Esophagus (tissue), 2 donors: ENCODE results near the gene CCHCR1. TPM values are rescaled to one million over a fixed set of nuclear protein-coding genes. Genes with fewer than 3 reads are reported as not detected.
"Not testable (repeated sequence)": the region's sequence is repeated elsewhere in the genome, so short reads cannot be mapped to it uniquely, and the experiment has no call there.

Experiments
- H3K27ac ChIP-seq, 2 donors: one replicate each; pipeline ENCODE4 v1.5.1; 2013; ENCODE audit warnings: low read depth in 2 of 2, mild to moderate bottlenecking in 2 of 2, inconsistent platforms in 1 of 2, low read length in 1 of 2, moderate library complexity in 1 of 2
- H3K27me3 ChIP-seq, 2 donors: one replicate each; pipeline ENCODE4 v1.6.1; 2013; ENCODE audit warnings: low read length in 2 of 2, control low read depth in 1 of 2, mild to moderate bottlenecking in 1 of 2; ENCODE audit not compliant: insufficient read depth in 2 of 2, control insufficient read depth in 1 of 2
- H3K36me3 ChIP-seq, 2 donors: one replicate each; pipeline ENCODE4 v1.6.1; 2013; ENCODE audit warnings: low read length in 1 of 2; ENCODE audit not compliant: control insufficient read depth in 2 of 2, insufficient read depth in 2 of 2
- H3K4me1 ChIP-seq, 2 donors: one replicate each; pipeline ENCODE4 v1.6.1; 2013; ENCODE audit warnings: low read length in 1 of 2; ENCODE audit not compliant: control insufficient read depth in 2 of 2, insufficient read depth in 2 of 2
- H3K4me3 ChIP-seq, 2 donors: one replicate each; pipeline ENCODE4 v1.5.1; 2013; ENCODE audit warnings: low read length in 2 of 2, mild to moderate bottlenecking in 2 of 2, low read depth in 1 of 2, moderate library complexity in 1 of 2
- H3K9me3 ChIP-seq, 2 donors: one replicate each; pipeline ENCODE4 v1.6.1; 2013; ENCODE audit warnings: mild to moderate bottlenecking in 2 of 2, low read depth in 1 of 2, low read length in 1 of 2, moderate library complexity in 1 of 2; ENCODE audit not compliant: control insufficient read depth in 2 of 2, insufficient read depth in 1 of 2
- WGBS, 2 donors: extraction: QIAGEN DNeasy Blood & Tissue Kit; methylation state at CpG; one replicate each; pipeline ENCODE4 v1.1.7; 2013; 5-methylcytosine and 5-hydroxymethylcytosine counted together
- polyA plus RNA-seq, 2 donors: library from polyadenylated mRNA; stranded (reverse); fragments of 200-250 nt; gene quantifications; one replicate each; pipeline ENCODE4 v1.2.3, GENCODE V29; 2013
- donor health status: healthy with polysubstance abuse.
- donor health status: Bipolar disorder and iron deficiency.

Gene CCHCR1
- polyA plus RNA-seq, 2 donors: 10.5 to 15.4 TPM

DNA sequence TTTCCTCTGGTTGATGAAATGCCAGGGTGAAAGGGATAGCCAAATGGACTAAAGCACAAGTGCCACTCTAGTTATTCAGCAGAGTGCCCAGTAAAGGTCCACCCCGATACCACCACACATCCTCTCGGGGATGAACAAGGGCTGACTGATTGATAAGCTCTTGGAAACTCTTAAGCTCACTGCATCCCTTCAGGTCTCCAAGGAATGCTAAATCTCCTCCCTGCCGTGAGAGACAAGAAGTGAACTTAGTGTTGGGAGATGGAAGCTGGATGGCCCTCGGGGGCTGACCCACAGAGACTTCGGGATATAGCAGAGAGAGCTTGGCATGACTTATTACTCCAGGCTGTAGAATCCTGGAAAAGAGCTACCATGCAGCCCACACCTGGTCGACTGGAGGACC lies 26.3 kb upstream of the CCHCR1 start:
- not testable (repeated sequence) for H3K36me3 ChIP-seq, H3K9me3 ChIP-seq, H3K4me3 ChIP-seq, H3K27me3 ChIP-seq, H3K27ac ChIP-seq, H3K4me1 ChIP-seq
- 62 to 64% methylated on average over 6 of the region's 6 CpGs for WGBS, 2 donors

DNA sequence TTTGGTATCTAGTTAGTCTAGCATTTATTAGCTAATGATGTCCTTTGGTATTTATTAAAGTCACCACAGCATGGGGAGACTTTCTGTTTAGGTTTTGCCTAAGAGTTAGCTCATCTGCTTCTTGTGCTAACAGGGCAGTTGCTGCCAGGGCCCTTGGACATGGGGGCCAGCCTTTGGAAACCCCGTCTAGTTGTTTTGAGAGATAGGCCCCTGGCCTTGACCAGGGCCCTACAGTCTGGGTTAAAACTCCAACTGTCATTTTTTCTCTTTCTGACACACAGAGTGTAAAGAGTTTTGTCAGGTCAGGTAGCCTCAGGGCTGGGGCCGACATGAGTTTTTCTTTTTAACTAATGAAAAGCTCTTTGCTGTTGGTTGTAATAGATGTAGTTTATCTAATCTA lies 25.7 kb upstream of the CCHCR1 start:
- H3K36me3 ChIP-seq, H3K4me3 ChIP-seq, H3K4me1 ChIP-seq, H3K27me3 ChIP-seq, H3K9me3 ChIP-seq, H3K27ac ChIP-seq: not testable (repeated sequence)
- WGBS, 2 donors: 56 to 78% methylated on average over 2 of the region's 2 CpGs

DNA sequence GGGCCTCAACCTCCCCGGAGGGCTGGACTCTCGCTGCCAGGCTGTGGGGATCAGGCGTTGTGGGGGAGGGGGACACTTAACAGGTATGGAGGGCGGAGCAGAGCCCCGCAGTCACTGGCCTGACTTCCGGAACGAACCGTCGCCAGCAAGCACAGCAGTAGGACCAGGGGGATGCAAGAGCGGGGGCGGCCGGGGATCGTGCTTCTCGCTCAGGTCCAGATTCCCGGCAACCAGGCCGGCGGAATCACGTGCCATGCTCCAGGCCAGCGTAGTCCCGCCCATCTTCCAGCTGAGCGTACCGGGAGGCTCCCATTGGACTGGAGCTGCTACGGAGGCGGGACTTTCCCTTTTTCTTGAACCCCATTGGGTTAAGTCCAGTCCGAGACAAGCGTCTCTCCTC lies 22.9 kb upstream of the CCHCR1 start:
- Histone ChIP-seq H3K36me3 (no peaks in the 10 kb centered on the region), H3K9me3 (no peaks in the 10 kb centered on the region), H3K4me3 (peak overlapping the region in 1 of 2 donors; percentile 39), H3K27ac (no peak overlapping the region), H3K27me3 (no peaks in the 10 kb centered on the region), H3K4me1 (peaks cover 0 to 5% of the 10 kb centered on the region in 2 donors)
- 70 to 71% methylated on average over 25 to 26 of the region's 26 CpGs for WGBS, 2 donors

DNA sequence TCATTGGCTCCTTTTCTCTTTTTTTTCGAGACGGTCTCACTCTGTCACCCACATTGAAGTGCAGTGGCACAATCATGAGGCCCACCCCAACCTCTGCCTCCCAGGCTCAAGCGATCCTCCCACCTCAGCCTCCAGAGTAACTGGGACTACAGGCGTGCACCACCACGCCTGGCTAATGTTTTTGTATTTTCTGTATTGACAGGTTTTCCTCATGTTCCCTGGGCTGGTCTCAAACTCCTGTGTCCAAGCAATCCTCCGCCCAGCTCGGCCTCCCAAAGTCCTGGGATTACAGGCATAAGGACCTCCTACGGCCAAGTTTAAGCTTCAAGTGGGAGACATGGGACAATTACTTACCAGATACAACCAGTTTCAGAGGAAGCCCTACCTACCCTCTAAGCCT lies 22.3 kb upstream of the CCHCR1 start:
- WGBS, 2 donors: 95 to 97% methylated on average over 8 of the region's 8 CpGs
- Histone ChIP-seq H3K36me3 (peaks cover 0 to 1% of the 10 kb centered on the region in 2 donors), H3K27ac (no peak overlapping the region), H3K4me1 (peaks cover 0 to 5% of the 10 kb centered on the region in 2 donors), H3K9me3 (no peaks in the 10 kb centered on the region), H3K4me3 (no peak overlapping the region), H3K27me3 (no peaks in the 10 kb centered on the region)

DNA sequence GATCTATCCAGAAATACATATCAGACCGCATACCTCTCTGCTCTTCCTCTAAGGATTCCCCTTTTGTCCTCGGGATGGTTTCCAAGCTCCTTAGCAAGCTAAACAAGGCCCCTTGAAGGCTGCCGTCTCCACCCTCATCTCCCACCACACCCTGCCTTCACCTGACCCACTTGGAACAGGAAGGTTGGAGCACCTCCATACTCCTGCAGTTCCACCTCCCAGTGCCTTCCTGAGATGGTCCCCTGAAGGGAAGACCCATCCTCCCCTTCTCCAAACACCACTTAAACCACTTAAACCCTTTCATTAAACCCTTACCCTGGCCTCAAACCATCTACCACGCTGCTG lies 21.4 kb upstream of the CCHCR1 start:
- Histone ChIP-seq H3K4me1 (peaks cover 0 to 5% of the 10 kb centered on the region in 2 donors), H3K27me3 (no peaks in the 10 kb centered on the region), H3K27ac (no peak overlapping the region), H3K36me3 (peaks cover 0 to 5% of the 10 kb centered on the region in 2 donors), H3K9me3 (no peaks in the 10 kb centered on the region), H3K4me3 (no peak overlapping the region)
- 58 to 73% methylated on average over 4 of the region's 4 CpGs for WGBS, 2 donors

DNA sequence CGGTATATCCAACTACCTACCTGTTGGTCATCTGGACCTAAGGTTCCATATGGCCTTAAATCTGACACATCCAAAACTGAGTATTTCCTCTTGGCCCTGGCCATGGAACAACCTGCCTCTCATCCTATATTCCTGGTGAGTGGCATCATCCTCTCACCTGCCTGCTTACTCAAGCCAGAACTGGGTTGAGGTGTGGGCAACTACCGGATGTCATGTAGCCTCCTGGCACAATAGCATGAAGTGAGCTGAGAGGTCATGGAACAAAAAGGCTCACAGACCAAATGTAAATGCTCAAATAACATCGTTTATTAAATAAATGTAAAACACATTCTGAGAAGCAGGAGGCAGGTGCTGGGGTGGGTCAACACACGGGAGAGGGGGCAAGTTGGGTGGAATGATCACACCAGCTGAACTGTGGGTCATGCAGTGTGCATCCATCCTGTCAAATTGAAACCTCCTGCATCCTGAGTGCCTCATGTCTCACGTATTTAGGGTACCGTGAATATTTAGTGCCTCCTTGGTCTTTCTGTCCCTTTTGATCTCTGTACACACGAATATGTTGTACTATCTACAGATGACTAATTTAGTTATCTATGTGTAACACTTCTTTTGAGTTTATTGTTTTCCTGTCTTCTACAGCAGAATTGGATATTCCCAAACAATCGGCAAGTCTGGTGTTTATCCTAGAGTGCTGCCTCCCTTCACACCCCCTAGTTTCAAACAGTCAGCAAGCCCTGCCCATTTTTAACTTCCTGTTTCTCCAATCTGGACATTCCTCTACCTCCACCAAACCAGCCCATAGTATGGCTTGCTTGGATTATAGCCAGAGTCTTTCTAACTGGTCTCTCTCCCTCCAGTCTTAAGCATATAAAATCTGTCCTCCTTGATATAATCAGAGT lies 20.8 kb upstream of the CCHCR1 start:
- Histone ChIP-seq H3K4me1 (peaks cover 0 to 5% of the 10 kb centered on the region in 2 donors), H3K4me3 (no peak overlapping the region), H3K27me3 (no peaks in the 10 kb centered on the region), H3K27ac (no peak overlapping the region), H3K9me3 (no peaks in the 10 kb centered on the region), H3K36me3 (peaks cover 0 to 5% of the 10 kb centered on the region in 2 donors)
- WGBS, 2 donors: 55 to 67% methylated on average over 8 of the region's 8 CpGs

DNA sequence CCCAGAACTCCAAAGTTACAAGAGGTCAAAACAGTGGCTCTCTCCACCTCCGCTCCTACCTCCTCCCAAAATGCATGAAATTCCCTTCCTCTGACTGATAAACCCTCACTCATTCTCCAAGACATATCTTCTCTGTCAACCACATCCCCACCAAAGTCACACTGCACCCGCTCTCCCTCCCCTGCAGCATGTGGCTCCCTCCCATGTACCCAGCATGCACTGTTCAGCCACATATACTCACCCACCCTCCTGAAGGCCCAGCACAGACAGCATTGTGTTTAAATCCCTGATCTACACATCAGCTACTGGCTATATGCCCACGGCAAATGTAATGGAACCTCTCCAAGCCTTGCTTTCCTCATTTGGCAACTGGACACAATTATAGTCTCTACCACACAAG lies 18.4 kb upstream of the CCHCR1 start:
- WGBS, 2 donors: 60 to 61% methylated on average over 3 of the region's 3 CpGs
- Histone ChIP-seq H3K4me3 (no peak overlapping the region), H3K27me3 (no peaks in the 10 kb centered on the region), H3K4me1 (peaks cover 0 to 5% of the 10 kb centered on the region in 2 donors), H3K9me3 (no peaks in the 10 kb centered on the region), H3K27ac (no peak overlapping the region), H3K36me3 (peaks cover 0 to 5% of the 10 kb centered on the region in 2 donors)

DNA sequence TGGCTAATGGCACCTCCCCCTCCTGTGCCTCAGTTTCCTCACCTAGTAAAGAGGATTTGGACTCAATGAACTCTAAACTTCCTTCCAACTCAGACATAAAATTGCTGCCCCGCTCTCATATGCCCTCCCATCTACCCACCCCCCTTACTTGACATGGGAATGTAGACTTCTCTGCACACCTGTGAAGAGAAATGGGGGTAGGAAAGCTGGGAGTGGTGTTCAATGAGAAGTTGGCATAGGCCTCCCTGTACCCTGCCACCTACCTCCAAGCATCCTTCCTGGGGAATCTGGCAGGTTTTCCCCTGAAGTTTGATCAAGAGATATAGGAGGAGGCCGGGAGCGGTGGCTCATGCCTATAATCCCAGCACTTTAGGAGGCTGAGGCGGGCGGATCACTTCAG lies 16.8 kb upstream of the CCHCR1 start:
- no peaks in the 10 kb centered on the region for H3K9me3 ChIP-seq
- H3K4me3 ChIP-seq: no peak overlapping the region
- H3K36me3 ChIP-seq: peaks cover 0 to 5% of the 10 kb centered on the region in 2 donors
- H3K4me1 ChIP-seq: peaks cover 0 to 5% of the 10 kb centered on the region in 2 donors
- no peaks in the 10 kb centered on the region for H3K27me3 ChIP-seq
- H3K27ac ChIP-seq: no peak overlapping the region
- 77 to 87% methylated on average over 4 to 5 of the region's 5 CpGs for WGBS, 2 donors

DNA sequence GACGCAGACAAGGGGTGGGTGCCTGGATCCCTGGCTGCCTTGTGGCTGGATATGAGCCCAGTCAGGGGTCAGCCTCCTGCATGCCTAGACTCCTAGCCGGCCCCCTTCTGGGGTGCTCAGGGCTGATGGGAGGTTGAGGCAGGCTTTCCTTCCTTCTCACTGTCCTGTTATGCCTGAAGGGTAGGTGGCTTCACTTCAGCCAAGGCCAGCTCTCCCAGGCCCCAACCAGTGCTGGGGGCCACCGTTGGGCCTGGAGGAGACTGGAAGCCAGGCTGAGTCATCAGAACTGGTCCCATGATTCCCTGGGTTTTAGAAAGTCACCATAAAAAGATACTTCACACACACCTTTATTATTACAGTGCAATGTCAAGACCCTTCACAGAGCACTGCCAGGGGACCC lies 15.8 kb upstream of the CCHCR1 start:
- Histone ChIP-seq H3K27ac (no peak overlapping the region), H3K27me3 (no peaks in the 10 kb centered on the region), H3K36me3 (peaks cover 0 to 5% of the 10 kb centered on the region in 2 donors), H3K9me3 (no peaks in the 10 kb centered on the region), H3K4me1 (peaks cover 0 to 2% of the 10 kb centered on the region in 2 donors), H3K4me3 (no peak overlapping the region)
- WGBS, 2 donors: 66 to 68% methylated on average over 3 of the region's 3 CpGs

DNA sequence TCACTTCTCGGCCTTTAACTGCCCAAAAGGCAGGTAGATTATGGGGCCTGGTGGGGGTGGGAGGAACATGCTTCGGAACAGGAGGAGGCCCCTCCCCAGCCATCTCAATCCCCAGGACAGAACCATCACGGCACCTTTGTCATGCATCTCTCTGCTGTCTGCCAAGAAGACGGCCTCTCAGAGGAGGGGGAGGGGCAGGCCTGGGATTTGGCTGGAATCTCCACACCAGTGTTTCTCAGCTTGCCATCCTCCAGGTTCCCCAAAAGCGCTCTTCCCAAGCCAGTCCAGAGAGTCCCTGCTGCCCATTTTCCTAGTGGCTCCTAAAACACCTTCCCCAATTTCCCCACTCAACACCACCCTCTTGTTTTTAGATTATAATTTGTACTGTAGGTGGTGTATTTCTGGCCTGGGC lies 15.4 kb upstream of the CCHCR1 start:
- Histone ChIP-seq H3K4me3 (no peak overlapping the region), H3K4me1 (peaks cover 0 to 2% of the 10 kb centered on the region in 2 donors), H3K27ac (no peak overlapping the region), H3K27me3 (no peaks in the 10 kb centered on the region), H3K36me3 (peaks cover 0 to 5% of the 10 kb centered on the region in 2 donors), H3K9me3 (no peaks in the 10 kb centered on the region)
- WGBS, 2 donors: 65 to 78% methylated on average over 5 of the region's 5 CpGs
